H9 (cell line): ENCODE measurements around the gene PDE3B. TPM values are rescaled to one million over a fixed set of nuclear protein-coding genes. Genes with fewer than 3 reads are reported as not detected.
"Not testable (repeated sequence)": the region's sequence is repeated elsewhere in the genome, so short reads cannot be mapped to it uniquely, and the experiment has no call there.

Experiments used
- DNase-seq: peaks from one replicate; pipeline ENCODE4 v3.0.0-alpha.2; 2017
- H2AFZ ChIP-seq: one replicate; pipeline ENCODE4 v1.6.1; 2013; ENCODE audit warnings: mild to moderate bottlenecking, low read length, control low read depth, moderate library complexity
- H2AK5ac ChIP-seq: 2 replicates; pipeline ENCODE4 v1.6.1; 2013; ENCODE audit warnings: low read length, control low read depth, mixed read lengths; ENCODE audit not compliant: insufficient read length
- H2BK120ac ChIP-seq: one replicate; pipeline ENCODE4 v1.6.1; 2013; ENCODE audit warnings: low read depth, mild to moderate bottlenecking, low read length, control low read depth, inconsistent platforms; ENCODE audit not compliant: poor library complexity, severe bottlenecking
- H2BK12ac ChIP-seq: 2 replicates; pipeline ENCODE4 v1.6.1; 2013; ENCODE audit warnings: low read length, control low read depth, mixed read lengths, low read depth; ENCODE audit not compliant: insufficient read length
- H2BK15ac ChIP-seq: 2 replicates; pipeline ENCODE4 v1.6.1; 2013; ENCODE audit warnings: low read depth, low read length, control low read depth
- H2BK20ac ChIP-seq: one replicate; pipeline ENCODE4 v1.6.1; 2013; ENCODE audit warnings: low read depth, mild to moderate bottlenecking, low read length, control low read depth, inconsistent platforms; ENCODE audit not compliant: poor library complexity, severe bottlenecking
- H2BK5ac ChIP-seq: 2 replicates; pipeline ENCODE4 v1.6.1; 2013; ENCODE audit warnings: low read length, control low read depth, mixed read lengths; ENCODE audit not compliant: insufficient read length
- H3K14ac ChIP-seq: 2 replicates; pipeline ENCODE4 v1.6.1; 2013; ENCODE audit warnings: low read length, control low read depth; ENCODE audit not compliant: insufficient read depth
- H3K18ac ChIP-seq: 2 replicates; pipeline ENCODE4 v1.6.1; 2013; ENCODE audit warnings: low read depth, mild to moderate bottlenecking, mixed read lengths, low read length, control low read depth; ENCODE audit not compliant: insufficient read length
- H3K23ac ChIP-seq: 2 replicates; pipeline ENCODE4 v1.6.1; 2013; ENCODE audit warnings: low read length, control low read depth, mixed read lengths, low read depth; ENCODE audit not compliant: insufficient read length
- H3K23me2 ChIP-seq: 2 replicates; pipeline ENCODE4 v1.6.1; 2013; ENCODE audit warnings: low read depth, mild to moderate bottlenecking, mixed read lengths, low read length, control low read depth; ENCODE audit not compliant: insufficient read length, poor library complexity, severe bottlenecking
- H3K27ac ChIP-seq: 2 replicates; pipeline ENCODE4 v1.5.1; 2013; ENCODE audit warnings: low read length, control low read depth, mixed read lengths, low read depth; ENCODE audit not compliant: insufficient read length
- H3K27me3 ChIP-seq: 2 replicates; pipeline ENCODE4 v1.6.1; 2013; ENCODE audit warnings: low read length, control low read depth, inconsistent platforms; ENCODE audit not compliant: insufficient read depth
- H3K4ac ChIP-seq: 2 replicates; pipeline ENCODE4 v1.6.1; 2013; ENCODE audit warnings: low read depth, mild to moderate bottlenecking, control low read depth, inconsistent platforms, low read length, moderate library complexity
- H3K4me1 ChIP-seq: 2 replicates; pipeline ENCODE4 v1.6.1; 2013; ENCODE audit warnings: low read length, control low read depth, inconsistent platforms; ENCODE audit not compliant: insufficient read depth
- H3K4me2 ChIP-seq: 2 replicates; pipeline ENCODE4 v1.6.1; 2013; ENCODE audit warnings: low read length, control low read depth, mixed read lengths; ENCODE audit not compliant: insufficient read length, insufficient read depth
- H3K56ac ChIP-seq: 2 replicates; pipeline ENCODE4 v1.6.1; 2013; ENCODE audit warnings: low read depth, mild to moderate bottlenecking, mixed read lengths, low read length, control low read depth; ENCODE audit not compliant: insufficient read length
- H3K79me1 ChIP-seq: 2 replicates; pipeline ENCODE4 v1.6.1; 2013; ENCODE audit warnings: low read depth, mild to moderate bottlenecking, moderate library complexity, low read length, control low read depth, inconsistent platforms; ENCODE audit not compliant: insufficient read depth, poor library complexity, severe bottlenecking
- H3K79me2 ChIP-seq: 2 replicates; pipeline ENCODE4 v1.6.1; 2013; ENCODE audit warnings: low read length, control low read depth, inconsistent platforms; ENCODE audit not compliant: insufficient read depth
- H3K9ac ChIP-seq: 2 replicates; pipeline ENCODE4 v1.6.1; 2013; ENCODE audit warnings: low read length, control low read depth, mixed read lengths; ENCODE audit not compliant: insufficient read length; ENCODE audit errors: extremely low read depth
- H3K9me3 ChIP-seq: one replicate; pipeline ENCODE4 v1.6.1; 2013; ENCODE audit warnings: low read depth, low read length, inconsistent platforms; ENCODE audit not compliant: control insufficient read depth
- H3T11ph ChIP-seq: one replicate; pipeline ENCODE4 v1.6.1; 2013; ENCODE audit warnings: mild to moderate bottlenecking, low read length, control low read depth, inconsistent platforms
- H4K20me1 ChIP-seq: one replicate; pipeline ENCODE4 v1.6.1; 2013; ENCODE audit not compliant: control insufficient read depth, insufficient read length, insufficient read depth
- H4K5ac ChIP-seq: 2 replicates; pipeline ENCODE4 v1.6.1; 2013; ENCODE audit warnings: low read depth, mild to moderate bottlenecking, mixed read lengths, low read length, control low read depth; ENCODE audit not compliant: insufficient read length
- H4K8ac ChIP-seq: replicated peaks from 2 replicates; pipeline ENCODE4 v1.6.1; 2013; ENCODE audit warnings: low read length, control low read depth, mixed read lengths, low read depth; ENCODE audit not compliant: insufficient read length
- H4K91ac ChIP-seq: 2 replicates; pipeline ENCODE4 v1.6.1; 2013; ENCODE audit warnings: low read depth, mild to moderate bottlenecking, moderate library complexity, mixed read lengths, low read length, control low read depth; ENCODE audit not compliant: insufficient read length
- H3K27ac Mint-ChIP-seq, 3 experiments: 2 replicates in 2 of 3; 3 replicates in 1 of 3; pipeline ENCODE4 v1.8.0; 2020 to 2021; ENCODE audit warnings: mixed read lengths in 3 of 3, mild to moderate bottlenecking in 1 of 3, moderate library complexity in 1 of 3
- H3K27me3 Mint-ChIP-seq: 2 replicates; pipeline ENCODE4 v1.8.0; 2021; ENCODE audit warnings: low read depth, mild to moderate bottlenecking, moderate library complexity, mixed read lengths
- H3K36me3 Mint-ChIP-seq, 3 experiments: 2 replicates in 2 of 3; 3 replicates in 1 of 3; pipeline ENCODE4 v1.8.0; 2020 to 2021; ENCODE audit warnings: low read depth in 3 of 3, mixed read lengths in 3 of 3; ENCODE audit not compliant: insufficient read depth in 1 of 3
- H3K4me1 Mint-ChIP-seq, 2 experiments: 2 replicates each; pipeline ENCODE4 v1.8.0; 2020; ENCODE audit warnings: mixed read lengths in 2 of 2
- H3K4me3 Mint-ChIP-seq, 2 experiments: 2 replicates in 1 of 2; 3 replicates in 1 of 2; pipeline ENCODE4 v1.8.0; 2020 to 2021; ENCODE audit warnings: mild to moderate bottlenecking in 2 of 2, mixed read lengths in 2 of 2, moderate library complexity in 1 of 2
- H3K9me3 Mint-ChIP-seq, 2 experiments: 2 replicates in 1 of 2; 3 replicates in 1 of 2; pipeline ENCODE4 v1.8.0; 2020; ENCODE audit warnings: mild to moderate bottlenecking in 2 of 2, mixed read lengths in 2 of 2, moderate library complexity in 1 of 2
- WGBS: extraction: QIAGEN DNeasy Blood & Tissue Kit; methylation state at CpG from one replicate; pipeline ENCODE4 v1.1.7; 2013; ENCODE audit warnings: missing lambda C conversion rate, low lambda C conversion rate, mixed read lengths; ENCODE audit not compliant: insufficient read length; ENCODE audit errors: extremely low coverage; 5-methylcytosine and 5-hydroxymethylcytosine counted together
- total RNA-seq: library from RNA; stranded (reverse); gene quantifications from 2 replicates; pipeline ENCODE4 v1.2.1, GENCODE V29; 2021
- TF ChIP-seq, protein P1 (sequence below): fragments of 200-600 bp; sonication (generic); conservative IDR thresholded peaks from 3 replicates; pipeline ENCODE4 v1.8.0; 2021; ENCODE audit warnings: antibody characterized with exemption, mild to moderate bottlenecking

The PDE3B gene
- total RNA-seq, 1 experiment from 2014 or later: 6.6 TPM

DNA sequence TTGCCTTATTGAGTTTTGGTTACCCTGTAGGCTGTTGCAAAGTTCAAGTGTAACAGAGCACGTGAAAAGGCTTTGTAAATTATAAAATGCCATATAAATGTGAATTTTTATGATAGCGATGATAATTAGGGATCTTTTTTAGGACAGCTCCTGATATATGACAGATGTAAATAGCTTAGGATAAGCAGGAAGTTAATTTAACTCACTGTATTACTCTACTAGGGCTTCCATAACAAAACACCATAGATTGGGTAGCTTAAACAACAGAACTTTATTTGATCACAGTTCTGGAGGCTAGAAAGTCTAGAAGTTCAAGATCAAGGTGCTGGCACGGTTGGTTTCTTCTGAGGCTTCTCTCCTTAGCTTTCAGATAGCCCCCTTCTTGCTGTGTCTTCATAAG is 17.0 kb upstream of the PDE3B start:
- no peak overlapping the region for H3K27ac ChIP-seq
- 100% methylated on average over 1 of the region's 3 CpGs for WGBS
- peaks cover 2 to 5% (median 4%) of the 10 kb centered on the region in 3 experiments; a peak in 6 of 7 replicates for H3K36me3 Mint-ChIP-seq
- no peaks in the 10 kb centered on the region for H3K9me3 ChIP-seq
- no peak for DNase-seq
- no peak overlapping the region for H2BK120ac ChIP-seq
- no peak overlapping the region for H3T11ph ChIP-seq
- no peaks in the 10 kb centered on the region for H3K79me2 ChIP-seq
- no peak overlapping the region for H2AFZ ChIP-seq
- no peaks in the 10 kb centered on the region for H3K4me1 Mint-ChIP-seq
- no peak overlapping the region for H4K5ac ChIP-seq
- no peak overlapping the region for H2BK5ac ChIP-seq
- no peaks in the 10 kb centered on the region for H4K20me1 ChIP-seq
- no peak overlapping the region for H3K4ac ChIP-seq
- no peak overlapping the region for H2BK15ac ChIP-seq
- H3K79me1 ChIP-seq: no peaks in the 10 kb centered on the region
- no peak overlapping the region for H3K18ac ChIP-seq
- H3K56ac ChIP-seq: no peak overlapping the region
- no peak overlapping the region for H3K9ac ChIP-seq
- H2AK5ac ChIP-seq: no peak overlapping the region
- H3K27me3 Mint-ChIP-seq: peaks cover 5% of the 10 kb centered on the region
- TF ChIP-seq, protein P1, sequence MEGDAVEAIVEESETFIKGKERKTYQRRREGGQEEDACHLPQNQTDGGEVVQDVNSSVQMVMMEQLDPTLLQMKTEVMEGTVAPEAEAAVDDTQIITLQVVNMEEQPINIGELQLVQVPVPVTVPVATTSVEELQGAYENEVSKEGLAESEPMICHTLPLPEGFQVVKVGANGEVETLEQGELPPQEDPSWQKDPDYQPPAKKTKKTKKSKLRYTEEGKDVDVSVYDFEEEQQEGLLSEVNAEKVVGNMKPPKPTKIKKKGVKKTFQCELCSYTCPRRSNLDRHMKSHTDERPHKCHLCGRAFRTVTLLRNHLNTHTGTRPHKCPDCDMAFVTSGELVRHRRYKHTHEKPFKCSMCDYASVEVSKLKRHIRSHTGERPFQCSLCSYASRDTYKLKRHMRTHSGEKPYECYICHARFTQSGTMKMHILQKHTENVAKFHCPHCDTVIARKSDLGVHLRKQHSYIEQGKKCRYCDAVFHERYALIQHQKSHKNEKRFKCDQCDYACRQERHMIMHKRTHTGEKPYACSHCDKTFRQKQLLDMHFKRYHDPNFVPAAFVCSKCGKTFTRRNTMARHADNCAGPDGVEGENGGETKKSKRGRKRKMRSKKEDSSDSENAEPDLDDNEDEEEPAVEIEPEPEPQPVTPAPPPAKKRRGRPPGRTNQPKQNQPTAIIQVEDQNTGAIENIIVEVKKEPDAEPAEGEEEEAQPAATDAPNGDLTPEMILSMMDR: no peak
- H2BK12ac ChIP-seq: no peak overlapping the region
- no peak overlapping the region for H3K23ac ChIP-seq
- H3K27me3 ChIP-seq: no peaks in the 10 kb centered on the region
- no peaks in the 10 kb centered on the region for H3K23me2 ChIP-seq
- H4K8ac ChIP-seq: no peak overlapping the region
- H3K9me3 Mint-ChIP-seq: peaks cover 2 to 3% of the 10 kb centered on the region in 2 experiments; a peak in 2 of 5 replicates
- H2BK20ac ChIP-seq: no peak overlapping the region
- no peak overlapping the region for H4K91ac ChIP-seq
- no peak overlapping the region for H3K4me2 ChIP-seq
- no peak overlapping the region for H3K27ac Mint-ChIP-seq
- H3K14ac ChIP-seq: no peak overlapping the region
- H3K4me3 Mint-ChIP-seq: no peak overlapping the region
- H3K4me1 ChIP-seq: no peaks in the 10 kb centered on the region

DNA sequence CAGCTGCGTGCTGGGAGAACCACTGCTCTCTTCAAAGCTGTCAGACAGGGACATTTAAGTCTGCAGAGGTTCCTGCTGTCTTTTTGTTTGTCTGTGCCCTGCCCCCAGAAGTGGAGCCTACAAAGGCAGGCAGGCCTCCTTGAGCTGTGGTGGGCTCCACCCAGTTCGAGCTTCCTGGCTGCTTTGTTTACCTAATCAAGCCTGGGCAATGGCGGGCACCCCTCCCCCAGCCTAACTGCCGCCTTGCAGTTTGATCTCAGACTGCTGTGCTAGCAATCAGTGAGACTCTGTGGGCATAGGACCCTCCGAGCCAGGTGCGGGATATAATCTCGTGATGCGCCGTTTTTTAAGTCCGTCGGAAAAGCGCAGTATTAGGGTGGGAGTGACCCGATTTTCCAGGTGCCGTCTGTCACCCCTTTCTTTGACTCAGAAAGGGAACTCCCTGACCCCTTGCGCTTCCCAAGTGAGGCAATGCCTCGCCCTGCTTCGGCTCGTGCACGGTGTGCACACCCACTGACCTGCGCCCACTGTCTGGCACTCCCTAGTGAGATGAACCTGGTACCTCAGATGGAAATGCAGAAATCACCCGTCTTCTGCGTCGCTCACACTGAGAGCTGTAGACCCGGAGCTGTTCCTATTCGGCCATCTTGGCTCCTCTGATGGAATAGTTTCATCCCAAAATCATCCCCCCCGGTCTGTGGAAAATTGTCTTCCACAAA is 9.9 kb upstream of the PDE3B start:
- peak overlapping the region; percentile 83 for H2BK20ac ChIP-seq
- not testable (repeated sequence) for H3K4me1 ChIP-seq, H3K9me3 Mint-ChIP-seq, H3K9ac ChIP-seq, H3K56ac ChIP-seq, H3K4me1 Mint-ChIP-seq, H2BK5ac ChIP-seq, H3T11ph ChIP-seq, H3K79me1 ChIP-seq, DNase-seq, H4K8ac ChIP-seq, H2BK12ac ChIP-seq, H3K27me3 ChIP-seq, H4K91ac ChIP-seq, H4K5ac ChIP-seq, H2BK120ac ChIP-seq, H3K36me3 Mint-ChIP-seq, H3K9me3 ChIP-seq, H3K18ac ChIP-seq, H3K4me2 ChIP-seq, H2AK5ac ChIP-seq, H3K23ac ChIP-seq, H2AFZ ChIP-seq, H3K27ac ChIP-seq, H4K20me1 ChIP-seq, H3K23me2 ChIP-seq, H3K79me2 ChIP-seq, H3K4ac ChIP-seq, H3K14ac ChIP-seq, H2BK15ac ChIP-seq
- WGBS: no CpG with 5 or more reads among the region's 26 CpGs
- H3K27ac Mint-ChIP-seq: peak overlapping the region in 2 of 3 experiments; percentile 73 to 76; a peak in 2 of 7 replicates
- H3K4me3 Mint-ChIP-seq: peak overlapping the region; percentile 47 to 70; a peak in 4 of 5 replicates
- H3K27me3 Mint-ChIP-seq: peaks cover 22% of the 10 kb centered on the region
